Sigmoid colon (tissue), 7 donors: ENCODE measurements around the gene DHX35. TPM values are rescaled to one million over a fixed set of nuclear protein-coding genes. Genes with fewer than 3 reads are reported as not detected.

Source experiments
- DNase-seq: peaks from one replicate; pipeline ENCODE4 v3.0.0-alpha.2; 2019
- H3K27ac ChIP-seq, 4 donors: fragments of 200-600 bp; sonication (generic); one replicate each; pipeline ENCODE4 v1.5.1; 2016 to 2019; ENCODE audit warnings: mild to moderate bottlenecking in 1 of 4
- H3K27me3 ChIP-seq, 3 donors: fragments of 200-600 bp; sonication (generic); one replicate each; pipeline ENCODE4 v1.5.1; 2019; ENCODE audit warnings: mild to moderate bottlenecking in 1 of 3
- H3K36me3 ChIP-seq, 4 donors: fragments of 200-600 bp; sonication (generic); one replicate each; pipeline ENCODE4 v1.5.1; 2016 to 2019
- H3K4me1 ChIP-seq, 4 donors: fragments of 200-600 bp; sonication (generic); one replicate each; pipeline ENCODE4 v1.5.1; 2017 to 2019
- H3K4me3 ChIP-seq, 4 donors: fragments of 200-600 bp; sonication (generic); one replicate each; pipeline ENCODE4 v1.5.1; 2017 to 2019; ENCODE audit warnings: mild to moderate bottlenecking in 2 of 4, moderate library complexity in 1 of 4
- H3K9me3 ChIP-seq, 4 donors: fragments of 200-600 bp in 3 of 4; sonication (generic) in 3 of 4; one replicate each; pipeline versions ENCODE4 v1.5.1 to v1.6.1; 2013 to 2019
- CTCF ChIP-seq, 4 experiments: fragments of 450-650 bp in 3 of 4; fragments of 200-600 bp in 1 of 4; IDR thresholded peaks; one replicate each; pipeline ENCODE4 v1.5.1; 2016 to 2019; ENCODE audit warnings: antibody characterized with exemption in 4 of 4, mild to moderate bottlenecking in 3 of 4, moderate library complexity in 2 of 4
- EP300 ChIP-seq, 4 donors: sonication (generic); formaldehyde crosslinking; IDR thresholded peaks; one replicate each; pipeline ENCODE4 v1.6.1; 2017; ENCODE audit warnings: antibody characterized with exemption in 4 of 4
- POLR2A ChIP-seq, 2 donors: fragments of 450-650 bp; IDR thresholded peaks; one replicate each; pipeline ENCODE4 v1.6.1; 2016; ENCODE audit warnings: antibody characterized with exemption in 2 of 2, mild to moderate bottlenecking in 2 of 2, moderate library complexity in 2 of 2
- POLR2AphosphoS5 ChIP-seq, 4 donors: sonication (generic); formaldehyde crosslinking; IDR thresholded peaks; one replicate each; pipeline ENCODE4 v1.6.1; 2017; ENCODE audit warnings: antibody characterized with exemption in 4 of 4
- WGBS, 2 donors: extraction: QIAGEN DNeasy Blood & Tissue Kit; methylation state at CpG; one replicate each; pipeline ENCODE4 v1.1.7; 2013; 5-methylcytosine and 5-hydroxymethylcytosine counted together
- intact Hi-C: fragments of 100-400 bp; cut with DNase I; formaldehyde crosslinking; loops from one replicate; pipeline ENCODE4 v1.15.1; 2023
- polyA plus RNA-seq, 3 donors: library from polyadenylated mRNA; stranded (reverse); fragments of 200-250 nt; gene quantifications; one replicate each; pipeline ENCODE4 v1.2.3, GENCODE V29; 2013
- total RNA-seq, 4 donors: library from RNA; depleted of rRNA; stranded (reverse); fragments of >200 nt; gene quantifications; one replicate each; pipeline ENCODE4 v1.1.0, GENCODE V29; 2016
- donor health status: healthy with polysubstance abuse.
- donor health status: Bipolar disorder and iron deficiency.
- donor health status: healthy.

DHX35 gene
- total and polyA plus RNA-seq, 7 donors, result 8.8 to 33.2 (median 16.1) TPM

- H3K27ac ChIP-seq, result peak overlapping the region; percentile 66 to 88 (median 86)
- no peaks in the 10 kb centered on the region for H3K27me3 ChIP-seq
- intact Hi-C loops, result no loop called here
- peak; percentile 73 for DNase-seq
- no peaks in the 10 kb centered on the region for H3K9me3 ChIP-seq
- no peak overlapping the region for H3K4me3 ChIP-seq
- 86 to 90% methylated on average over 5 of the region's 5 CpGs for WGBS, 2 donors
- H3K4me1 ChIP-seq, result peaks cover 0 to 41% (median 17%) of the 10 kb centered on the region in 4 donors
- TF ChIP-seq POLR2AphosphoS5 (IDR thresholded peaks at IDR 0.05) (peak; percentile 40 to 74 (median 52)), POLR2A (IDR thresholded peaks at IDR 0.05) (no peak), EP300 (IDR thresholded peaks at IDR 0.05) (peak; percentile 43 to 94 (median 76)), CTCF (IDR thresholded peaks at IDR 0.05) (no peak)
- H3K36me3 ChIP-seq, result peaks cover 4 to 88% (median 39%) of the 10 kb centered on the region in 4 donors
These were observed 74.7 kb downstream of the DHX35 start for GRCh38 chr20:39036851-39037250.

GRCh38 chr20:39038047-39038446, 75.9 kb downstream of the DHX35 start:
- 94 to 96% methylated on average over 8 of the region's 8 CpGs for WGBS, 2 donors
- no peak overlapping the region for H3K4me3 ChIP-seq
- peaks cover 0 to 41% (median 17%) of the 10 kb centered on the region in 4 donors for H3K4me1 ChIP-seq
- H3K27me3 ChIP-seq, result no peaks in the 10 kb centered on the region
- H3K9me3 ChIP-seq, result no peaks in the 10 kb centered on the region
- H3K27ac ChIP-seq, result peak overlapping the region; percentile 66 to 88 (median 86)
- intact Hi-C loops, result no loop called here
- H3K36me3 ChIP-seq, result peaks cover 4 to 88% (median 38%) of the 10 kb centered on the region in 4 donors
- TF ChIP-seq POLR2A (IDR thresholded peaks at IDR 0.05) (no peak), CTCF (IDR thresholded peaks at IDR 0.05) (no peak), EP300 (IDR thresholded peaks at IDR 0.05) (no peak)
- no peak for DNase-seq

GRCh38 chr20:39038495-39038894, 76.4 kb downstream of the DHX35 start:
- Histone ChIP-seq H3K36me3 (peaks cover 4 to 87% (median 39%) of the 10 kb centered on the region in 4 donors), H3K27me3 (no peaks in the 10 kb centered on the region), H3K9me3 (no peaks in the 10 kb centered on the region), H3K4me3 (no peak overlapping the region), H3K27ac (peak overlapping the region; percentile 66 to 88 (median 86)), H3K4me1 (peaks cover 0 to 41% (median 17%) of the 10 kb centered on the region in 4 donors)
- no peak for TF ChIP-seq POLR2A (IDR thresholded peaks at IDR 0.05)
- no peak for TF ChIP-seq CTCF (IDR thresholded peaks at IDR 0.05)
- no peak for TF ChIP-seq POLR2AphosphoS5 (IDR thresholded peaks at IDR 0.05)
- no peak for TF ChIP-seq EP300 (IDR thresholded peaks at IDR 0.05)
- DNase-seq, result no peak
- intact Hi-C loops, result no loop called here
- 95% methylated on average over 6 of the region's 6 CpGs for WGBS, 2 donors

GRCh38 chr20:39039261-39039660, 77.1 kb downstream of the DHX35 start:
- no peak for TF ChIP-seq POLR2A (IDR thresholded peaks at IDR 0.05)
- TF ChIP-seq EP300 (IDR thresholded peaks at IDR 0.05), result no peak
- TF ChIP-seq CTCF (IDR thresholded peaks at IDR 0.05), result no peak
- TF ChIP-seq POLR2AphosphoS5 (IDR thresholded peaks at IDR 0.05), result no peak
- Histone ChIP-seq H3K4me1 (peaks cover 0 to 41% (median 17%) of the 10 kb centered on the region in 4 donors), H3K9me3 (no peaks in the 10 kb centered on the region), H3K4me3 (no peak overlapping the region), H3K27me3 (no peaks in the 10 kb centered on the region), H3K36me3 (peaks cover 4 to 80% (median 35%) of the 10 kb centered on the region in 4 donors), H3K27ac (peak overlapping the region in 3 of 4 donors; percentile 85 to 88 (median 86))
- no peak for DNase-seq
- intact Hi-C loops, result no loop called here
- WGBS, 2 donors, result 94 to 99% methylated on average over 3 of the region's 3 CpGs

- DNase-seq, result no peak
- H3K36me3 ChIP-seq, result peaks cover 4 to 71% (median 29%) of the 10 kb centered on the region in 4 donors
- H3K4me1 ChIP-seq, result peaks cover 0 to 40% (median 17%) of the 10 kb centered on the region in 4 donors
- no peaks in the 10 kb centered on the region for H3K27me3 ChIP-seq
- 94 to 96% methylated on average over 6 of the region's 6 CpGs for WGBS, 2 donors
- TF ChIP-seq POLR2A (IDR thresholded peaks at IDR 0.05) (no peak), EP300 (IDR thresholded peaks at IDR 0.05) (no peak), POLR2AphosphoS5 (IDR thresholded peaks at IDR 0.05) (no peak), CTCF (IDR thresholded peaks at IDR 0.05) (no peak)
- H3K9me3 ChIP-seq, result no peaks in the 10 kb centered on the region
- intact Hi-C loops, result loop anchor here (10.0 kb wide), 1 partner anchor 285 kb away; no protein-coding TSS in a partner anchor
- H3K27ac ChIP-seq, result peak overlapping the region in 3 of 4 donors; percentile 85 to 88 (median 86)
- no peak overlapping the region for H3K4me3 ChIP-seq
These were observed 78.0 kb downstream of the DHX35 start for GRCh38 chr20:39040116-39040515.
